Adrenal gland (tissue), 5 donors: Measurements from ENCODE around the gene IGFBP5.

Experiments
- POLR2A ChIP-seq, 2 donors: fragments of 450-650 bp; IDR thresholded peaks; one replicate each; pipeline ENCODE4 v1.6.1; 2017; ENCODE audit warnings: antibody characterized with exemption in 2 of 2, mild to moderate bottlenecking in 2 of 2, moderate library complexity in 1 of 2
- TF ChIP-seq, protein P1 (sequence below), 6 experiments: fragments of 450-650 bp in 4 of 6; fragments of 200-600 bp in 2 of 6; sonication (generic) in 1 of 6; IDR thresholded peaks; 1 replicate in 5 of 6; 2 replicates in 1 of 6; pipeline versions ENCODE4 v1.5.1 to v1.8.0; 2016 to 2021; ENCODE audit warnings: antibody characterized with exemption in 6 of 6, mild to moderate bottlenecking in 2 of 6, moderate library complexity in 1 of 6
- donor health status: DM: no; HTN: no; CAD: no.

DNA sequence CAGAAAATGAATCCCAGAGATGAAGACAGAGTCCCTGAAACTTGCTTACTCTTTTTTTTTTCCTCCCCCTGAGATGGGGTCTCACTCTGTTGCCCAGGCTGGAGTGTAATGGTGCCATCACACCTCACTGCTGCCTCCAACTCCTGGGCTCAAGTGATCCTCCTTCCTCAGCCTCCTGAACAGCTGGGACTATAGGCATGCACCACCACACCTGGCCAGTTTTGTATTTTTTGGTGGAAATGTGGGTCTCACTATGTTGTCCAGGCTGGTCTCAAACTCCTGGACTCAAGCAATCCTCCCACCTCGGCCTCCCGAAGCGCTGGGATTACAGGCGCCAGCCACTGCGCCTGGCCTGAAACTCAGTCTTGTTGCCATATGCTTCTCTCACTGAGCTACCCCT lies 34.3 kb downstream of the IGFBP5 start:
- TF ChIP-seq, protein P1, sequence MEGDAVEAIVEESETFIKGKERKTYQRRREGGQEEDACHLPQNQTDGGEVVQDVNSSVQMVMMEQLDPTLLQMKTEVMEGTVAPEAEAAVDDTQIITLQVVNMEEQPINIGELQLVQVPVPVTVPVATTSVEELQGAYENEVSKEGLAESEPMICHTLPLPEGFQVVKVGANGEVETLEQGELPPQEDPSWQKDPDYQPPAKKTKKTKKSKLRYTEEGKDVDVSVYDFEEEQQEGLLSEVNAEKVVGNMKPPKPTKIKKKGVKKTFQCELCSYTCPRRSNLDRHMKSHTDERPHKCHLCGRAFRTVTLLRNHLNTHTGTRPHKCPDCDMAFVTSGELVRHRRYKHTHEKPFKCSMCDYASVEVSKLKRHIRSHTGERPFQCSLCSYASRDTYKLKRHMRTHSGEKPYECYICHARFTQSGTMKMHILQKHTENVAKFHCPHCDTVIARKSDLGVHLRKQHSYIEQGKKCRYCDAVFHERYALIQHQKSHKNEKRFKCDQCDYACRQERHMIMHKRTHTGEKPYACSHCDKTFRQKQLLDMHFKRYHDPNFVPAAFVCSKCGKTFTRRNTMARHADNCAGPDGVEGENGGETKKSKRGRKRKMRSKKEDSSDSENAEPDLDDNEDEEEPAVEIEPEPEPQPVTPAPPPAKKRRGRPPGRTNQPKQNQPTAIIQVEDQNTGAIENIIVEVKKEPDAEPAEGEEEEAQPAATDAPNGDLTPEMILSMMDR (IDR thresholded peaks at IDR 0.05): no peak
- no peak for TF ChIP-seq POLR2A (IDR thresholded peaks at IDR 0.05)
